Erythroblast (primary cell): Measurements from ENCODE around the gene GUCD1.

ENCODE experiments used
- GATA1 ChIP-seq: IDR thresholded peaks from 2 replicates; pipeline ENCODE4 v1.6.1; 2011; ENCODE audit warnings: low read depth, mild to moderate bottlenecking, control low read depth, low read length, moderate library complexity
- POLR2A ChIP-seq: IDR thresholded peaks from 2 replicates; pipeline ENCODE4 v1.6.1; 2011; ENCODE audit warnings: mild to moderate bottlenecking, low read length

DNA sequence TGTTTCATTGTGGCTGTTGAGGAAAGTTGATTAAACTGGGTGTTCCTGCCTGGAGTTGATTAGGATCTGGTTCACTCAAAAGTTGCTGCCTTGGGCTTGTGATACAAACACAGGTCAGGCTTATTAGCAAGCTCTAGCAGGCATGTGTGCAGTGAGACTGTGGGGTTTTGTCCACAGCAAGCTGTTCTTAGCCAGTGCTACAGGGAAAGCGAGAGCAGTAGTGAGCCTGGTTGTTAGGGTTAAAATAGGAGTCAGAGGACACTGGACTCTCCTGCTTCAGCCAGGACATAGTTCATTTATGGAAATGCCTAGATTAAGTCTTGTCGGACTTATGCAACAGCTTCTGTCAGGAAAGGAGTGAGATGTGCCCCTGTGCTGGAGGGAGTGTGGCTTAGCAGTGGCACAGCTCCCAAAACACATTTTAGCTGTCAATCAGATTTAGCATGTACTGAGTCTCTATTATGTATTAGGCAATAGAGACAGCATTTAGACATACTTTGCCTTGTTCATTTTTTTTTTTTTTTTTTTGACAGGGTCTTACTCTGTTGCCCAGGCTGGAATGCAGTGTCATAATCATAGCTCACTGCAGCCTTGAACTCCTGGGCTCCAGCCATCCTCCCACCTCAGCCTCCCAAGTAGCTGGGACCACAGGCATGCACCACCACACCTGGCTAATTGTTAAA, 9.6 kb upstream of the GUCD1 start:
- TF ChIP-seq POLR2A (no peak), GATA1 (no peak)
